Hematopoietic multipotent progenitor cell treated with erythropoietin and hydrocortisone succinate and interleukin-3 and kit ligand, for 6 days (in vitro differentiated cells): Measurements from ENCODE around the gene PDLIM1.

Source experiments
- DNase-seq: peaks from one replicate; pipeline ENCODE4 v3.0.0-alpha.2; 2015

PDLIM1 gene

GRCh38 chr10:95287281-95287680 is 3.5 kb downstream of the PDLIM1 start:
- DNase-seq, result no peak

- DNase-seq, result no peak
These were observed 4.1 kb downstream of the PDLIM1 start for GRCh38 chr10:95286707-95287106.

GRCh38 chr10:95285556-95285955 is 5.2 kb downstream of the PDLIM1 start:
- no peak for DNase-seq

- no peak for DNase-seq
These were observed 6.0 kb downstream of the PDLIM1 start for GRCh38 chr10:95284807-95285206.

- no peak for DNase-seq
These were observed 8.7 kb downstream of the PDLIM1 start for GRCh38 chr10:95282107-95282506.

GRCh38 chr10:95281206-95281605 is 9.6 kb downstream of the PDLIM1 start:
- no peak for DNase-seq

GRCh38 chr10:95280637-95281036 is 10.2 kb downstream of the PDLIM1 start:
- DNase-seq, result no peak

GRCh38 chr10:95279042-95279820 is 11.6 kb downstream of the PDLIM1 start:
- DNase-seq, result no peak

- DNase-seq, result no peak
These were observed 12.5 kb downstream of the PDLIM1 start for GRCh38 chr10:95278061-95278988.

- no peak for DNase-seq
These were observed 13.2 kb downstream of the PDLIM1 start for GRCh38 chr10:95277614-95278013.

- DNase-seq, result no peak
These were observed 13.6 kb downstream of the PDLIM1 start for GRCh38 chr10:95277201-95277570.

GRCh38 chr10:95276367-95277200 is 14.2 kb downstream of the PDLIM1 start:
- peak; percentile 92 for DNase-seq

GRCh38 chr10:95275726-95276366 is 15.0 kb downstream of the PDLIM1 start:
- DNase-seq, result no peak

GRCh38 chr10:95273393-95274312 is 17.1 kb downstream of the PDLIM1 start:
- DNase-seq, result no peak

GRCh38 chr10:95268438-95268837 is 22.4 kb downstream of the PDLIM1 start:
- no peak for DNase-seq

GRCh38 chr10:95267251-95267650 is 23.6 kb downstream of the PDLIM1 start:
- DNase-seq, result no peak

- DNase-seq, result peak; percentile 94
These were observed 24.1 kb downstream of the PDLIM1 start for GRCh38 chr10:95266674-95267095.

GRCh38 chr10:95265572-95265971 is 25.2 kb downstream of the PDLIM1 start:
- no peak for DNase-seq

- DNase-seq, result no peak
These were observed 26.4 kb downstream of the PDLIM1 start for GRCh38 chr10:95264227-95265051.

- no peak for DNase-seq
These were observed 27.0 kb downstream of the PDLIM1 start for GRCh38 chr10:95263864-95264226.
